RKO (cell line): ENCODE data around the gene TSPAN13.

Source experiments
- DNase-seq: peaks from one replicate; pipeline ENCODE4 v3.0.0-alpha.2; 2016; ENCODE audit warnings: low spot score

TSPAN13 gene

DNA sequence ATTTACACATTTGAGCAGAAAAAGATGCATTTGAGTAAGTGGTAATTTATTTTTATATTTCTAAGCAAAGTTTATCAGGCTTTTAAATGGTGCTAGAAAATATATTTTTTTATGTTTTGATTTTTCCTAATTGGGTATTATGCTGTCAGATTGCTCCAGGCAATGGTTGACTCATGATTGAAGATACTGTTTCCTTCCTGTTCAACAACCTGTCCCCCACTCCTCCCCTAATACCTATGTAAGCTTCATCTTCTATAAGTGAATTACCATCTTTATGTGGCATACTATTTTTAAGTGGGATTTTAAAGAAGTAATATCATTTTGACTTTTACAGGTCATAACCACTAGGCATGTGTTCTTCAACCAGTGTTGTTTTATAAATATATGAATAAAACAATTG lies 21.4 kb downstream of the TSPAN13 start:
- no peak for DNase-seq

DNA sequence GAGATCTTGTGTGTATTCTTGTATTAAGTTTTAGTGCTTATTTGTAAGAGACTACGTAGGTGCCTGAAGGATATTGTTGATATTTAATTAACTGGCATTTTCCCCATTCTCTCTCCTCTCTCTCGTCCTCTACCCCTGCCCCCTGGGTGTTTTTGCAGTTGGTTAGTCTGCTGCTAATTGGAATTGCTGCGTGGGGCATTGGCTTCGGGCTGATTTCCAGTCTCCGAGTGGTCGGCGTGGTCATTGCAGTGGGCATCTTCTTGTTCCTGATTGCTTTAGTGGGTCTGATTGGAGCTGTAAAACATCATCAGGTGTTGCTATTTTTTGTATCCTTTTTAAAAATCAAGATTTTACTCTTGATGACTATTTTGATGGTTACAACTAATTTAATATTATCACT lies 22.5 kb downstream of the TSPAN13 start:
- no peak for DNase-seq

DNA sequence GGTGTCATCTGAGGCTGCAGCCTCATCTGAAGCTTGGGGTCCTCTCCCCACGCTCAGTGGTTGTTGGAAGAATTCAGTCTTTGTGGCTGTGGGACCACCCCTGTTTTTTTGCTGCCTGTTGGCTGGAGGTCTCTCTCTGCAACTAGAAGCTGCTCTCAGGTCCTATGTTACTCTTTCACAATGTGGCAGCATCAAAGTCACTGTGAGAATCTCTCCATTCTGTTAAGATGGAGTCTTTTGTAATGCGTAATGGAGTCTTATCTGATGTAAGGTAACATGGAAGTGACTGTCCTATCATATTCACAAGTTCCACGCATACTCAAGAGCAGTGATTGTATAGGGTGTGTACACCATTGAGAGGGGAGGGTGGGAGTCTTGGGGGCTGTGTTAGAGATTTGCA lies 24.9 kb downstream of the TSPAN13 start:
- no peak for DNase-seq

DNA sequence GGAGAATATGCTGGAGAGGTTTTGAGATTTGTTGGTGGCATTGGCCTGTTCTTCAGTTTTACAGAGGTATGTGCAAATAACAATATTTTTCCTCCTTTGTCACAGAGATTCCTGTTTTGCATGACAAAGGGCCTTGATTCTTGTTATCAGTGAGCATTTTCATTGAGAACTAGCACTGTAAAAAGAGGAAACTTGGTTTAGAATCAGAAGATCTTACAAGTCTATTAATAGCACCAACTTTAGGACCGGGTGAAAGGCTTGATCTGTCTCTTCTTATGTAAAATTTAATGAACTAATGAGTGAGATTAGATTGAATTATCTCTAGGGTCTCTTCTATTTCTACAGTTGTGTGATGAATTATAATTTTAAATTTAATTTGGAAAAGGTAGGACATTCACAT lies 25.5 kb downstream of the TSPAN13 start:
- DNase-seq: no peak

DNA sequence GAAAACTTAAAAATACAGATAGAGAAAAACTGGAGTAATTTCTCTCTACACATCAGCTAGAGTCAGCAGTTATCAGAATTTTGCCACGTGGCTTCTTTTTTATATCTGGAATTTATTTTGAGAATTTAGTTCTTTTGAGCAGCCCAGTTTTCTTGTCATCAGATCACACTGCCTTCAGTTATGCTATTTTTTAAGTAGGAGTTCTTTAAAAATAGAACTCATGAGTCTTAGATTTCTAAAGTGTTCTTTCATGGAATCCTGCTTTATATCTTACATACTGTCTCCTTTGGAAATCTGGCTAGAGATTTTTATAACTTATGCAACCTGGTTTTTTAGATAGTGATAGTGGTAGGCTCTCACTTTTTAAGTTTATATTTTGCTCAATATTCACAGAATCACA lies 27.0 kb downstream of the TSPAN13 start:
- DNase-seq: no peak

DNA sequence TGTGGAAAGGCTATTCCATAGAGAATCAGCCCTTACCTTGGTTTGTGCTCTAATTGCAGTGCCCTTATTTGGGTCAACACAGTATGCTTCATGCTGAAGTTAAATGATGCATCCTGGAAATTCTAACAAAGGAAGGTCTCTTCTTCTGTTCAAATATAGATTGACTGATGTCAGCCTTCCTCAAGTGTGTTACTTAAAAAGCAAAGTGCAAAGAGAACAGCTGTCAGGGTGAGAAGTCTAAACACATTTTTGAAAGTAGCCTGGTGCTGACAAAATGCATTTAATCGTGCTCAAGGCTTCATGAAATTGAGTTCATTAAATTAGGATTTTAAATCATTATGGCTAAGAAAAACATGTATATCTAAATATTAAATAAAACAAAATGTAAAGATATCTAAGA lies 31.8 kb downstream of the TSPAN13 start:
- no peak for DNase-seq

DNA sequence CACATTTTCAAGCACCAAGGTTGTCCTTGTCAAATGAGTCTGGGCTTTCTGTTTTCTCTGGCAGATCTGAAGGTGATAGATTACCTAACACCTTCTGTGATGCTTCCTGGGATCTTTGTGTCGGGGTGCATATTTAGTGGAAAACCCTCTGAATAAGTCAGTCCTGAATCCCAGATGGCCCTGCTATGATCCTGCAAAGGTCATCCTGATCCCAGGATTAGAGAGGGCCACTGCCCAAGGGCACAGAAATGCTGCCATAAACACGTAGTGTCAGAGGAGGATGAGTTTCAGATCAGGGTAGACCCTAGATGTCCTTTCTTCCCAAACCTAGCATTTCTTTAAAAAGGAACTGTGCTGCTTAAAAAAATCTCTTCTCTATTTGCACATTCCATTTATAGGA lies 32.3 kb downstream of the TSPAN13 start:
- no peak for DNase-seq

DNA sequence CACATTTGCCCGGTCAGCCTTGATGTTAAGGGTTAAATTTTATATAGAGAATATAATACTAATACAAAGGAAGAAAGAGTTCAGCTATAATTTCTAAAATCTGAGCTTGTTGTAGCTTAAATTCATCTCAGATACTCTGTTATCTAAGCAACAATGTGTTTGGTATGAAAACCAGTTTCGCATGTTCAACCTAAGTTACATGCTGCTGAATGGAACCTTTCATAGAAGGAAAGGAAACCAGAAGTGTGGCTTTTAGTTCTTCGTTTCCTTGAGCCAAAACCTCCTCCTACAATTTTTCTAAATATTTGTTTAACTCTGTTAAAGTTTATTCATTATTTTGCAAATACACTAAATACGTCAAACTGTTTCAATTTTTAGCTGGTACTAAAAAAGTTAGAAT lies 32.7 kb downstream of the TSPAN13 start:
- no peak for DNase-seq

DNA sequence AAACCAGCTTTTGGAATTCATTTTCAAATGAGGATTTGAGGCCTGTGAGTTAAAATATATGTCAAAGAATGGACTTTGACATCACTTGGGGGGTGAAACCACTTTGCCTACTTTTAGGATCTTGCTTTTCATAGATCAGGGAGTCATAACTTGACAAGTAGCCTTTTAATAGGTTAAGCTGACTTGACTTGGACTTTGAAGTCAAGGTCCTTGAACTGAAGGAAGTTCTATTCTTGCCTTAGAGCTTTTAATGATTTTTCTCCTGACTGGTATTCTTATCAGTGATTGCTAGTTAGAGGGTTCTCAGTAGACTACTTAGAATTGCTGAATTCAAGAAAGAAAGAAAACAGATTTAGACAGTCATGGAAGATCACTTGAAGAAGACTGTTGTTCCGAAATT lies 33.6 kb downstream of the TSPAN13 start:
- DNase-seq: no peak

DNA sequence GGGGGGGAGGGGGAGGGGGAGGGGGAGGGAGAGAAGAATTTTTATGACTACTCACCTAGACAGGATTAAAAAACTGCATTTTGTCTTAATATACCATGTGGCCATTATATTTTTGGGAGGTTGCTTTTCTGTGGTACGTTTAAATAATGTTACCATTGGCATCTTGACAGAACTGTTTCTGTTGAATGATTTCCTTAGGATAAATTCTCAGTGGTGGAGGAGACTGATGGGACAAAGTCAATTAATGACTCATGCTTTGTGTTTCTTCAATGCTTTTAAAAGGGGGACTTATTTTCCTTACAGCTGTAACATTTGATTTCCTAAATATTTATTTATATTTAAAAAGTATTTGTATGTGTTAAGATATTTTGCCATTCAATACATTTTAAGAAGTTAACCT lies 37.5 kb downstream of the TSPAN13 start:
- DNase-seq: no peak

DNA sequence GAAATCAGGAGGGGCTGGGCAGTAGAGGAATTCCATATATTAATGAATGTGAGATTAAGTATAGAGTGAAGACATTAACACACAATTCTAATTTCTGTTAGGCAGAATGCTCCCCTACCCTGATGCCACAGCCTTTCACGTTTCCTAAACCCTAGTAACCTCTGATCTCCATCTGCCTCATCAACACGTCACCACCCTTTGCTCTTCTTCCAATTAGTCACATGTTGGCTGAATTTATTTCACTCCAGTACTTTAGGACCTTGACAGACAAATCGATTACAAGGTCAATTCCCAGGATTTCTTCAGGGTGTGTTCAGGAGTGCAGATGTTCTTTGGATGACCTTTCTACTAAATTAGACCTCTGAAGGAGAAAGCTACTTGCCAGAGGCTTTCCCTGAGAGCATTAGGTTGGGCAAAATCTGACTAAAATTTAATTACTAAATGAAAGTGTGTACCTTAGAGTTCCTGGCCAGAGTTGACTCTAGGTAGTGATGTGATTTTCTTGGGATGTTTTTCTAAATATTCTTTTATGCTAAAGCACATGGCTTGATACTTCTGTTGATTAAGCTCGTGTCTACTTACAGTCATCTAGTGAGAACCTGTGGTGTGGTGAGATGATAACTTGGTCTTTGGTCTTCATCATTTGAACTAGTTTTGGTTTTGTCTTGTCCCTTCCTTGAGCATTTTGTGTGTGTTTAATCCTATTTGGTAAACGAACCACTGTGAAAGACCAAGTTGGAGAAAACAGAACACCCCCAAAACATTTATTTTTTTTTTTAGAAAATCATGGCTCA lies 38.5 kb downstream of the TSPAN13 start:
- peak; percentile 8 for DNase-seq

DNA sequence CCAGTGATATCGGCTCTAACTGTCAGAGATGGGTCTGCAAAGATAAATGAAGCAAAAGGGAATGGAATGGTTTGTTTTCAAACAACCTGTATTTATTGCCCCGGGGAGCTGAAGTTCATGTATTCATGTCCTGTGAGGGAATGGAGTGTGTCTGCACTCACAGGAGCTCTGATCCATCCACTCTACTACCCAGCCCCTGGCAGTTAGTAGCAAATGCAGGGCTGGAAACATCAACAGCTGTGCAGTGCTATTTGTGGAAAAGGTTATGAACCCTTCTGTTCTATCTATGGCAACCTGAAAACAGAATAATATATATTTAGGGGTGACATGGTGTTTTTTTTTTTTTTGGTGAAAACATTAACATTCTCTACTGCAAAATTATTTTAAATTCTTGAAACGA lies 41.4 kb downstream of the TSPAN13 start:
- no peak for DNase-seq

DNA sequence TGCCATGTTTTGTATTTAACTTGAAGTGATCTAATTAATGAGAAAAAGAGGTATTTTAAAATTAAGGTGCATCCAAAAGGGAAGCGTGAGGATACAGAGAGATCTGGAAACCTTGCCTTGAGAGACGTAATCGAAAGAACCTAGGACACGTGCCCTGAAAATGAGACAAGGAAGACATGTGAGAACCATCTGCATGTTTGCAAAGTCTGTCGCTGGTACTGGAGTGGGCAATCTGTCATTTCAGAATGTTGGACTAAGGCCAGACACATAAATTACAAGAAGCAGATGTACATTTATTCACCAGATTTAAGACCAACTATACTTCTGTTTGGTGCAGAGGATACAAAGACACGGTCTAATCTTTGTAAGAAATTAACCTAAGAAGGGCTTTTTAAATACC lies 42.1 kb downstream of the TSPAN13 start:
- no peak for DNase-seq

DNA sequence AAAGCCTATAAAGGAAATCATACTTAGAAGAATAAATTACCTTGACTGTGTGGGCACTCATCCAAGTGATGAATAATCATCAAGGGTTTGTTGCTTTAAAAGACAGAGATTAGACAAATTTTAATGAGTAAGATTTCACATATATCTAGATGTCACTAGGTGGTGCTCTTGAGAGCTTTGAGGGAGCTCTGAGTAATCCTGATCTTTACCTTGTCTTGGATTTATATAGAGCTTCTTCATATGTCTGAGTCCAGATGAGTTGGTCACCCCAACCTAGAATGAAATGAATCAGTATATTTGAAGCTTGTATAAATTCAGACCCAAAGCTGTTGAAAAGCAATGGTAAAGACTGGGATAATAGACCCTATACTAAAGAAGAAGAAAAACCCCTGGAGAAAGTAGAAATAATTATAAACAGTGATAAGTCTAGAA lies 47.6 kb downstream of the TSPAN13 start:
- DNase-seq: peak; percentile 86

DNA sequence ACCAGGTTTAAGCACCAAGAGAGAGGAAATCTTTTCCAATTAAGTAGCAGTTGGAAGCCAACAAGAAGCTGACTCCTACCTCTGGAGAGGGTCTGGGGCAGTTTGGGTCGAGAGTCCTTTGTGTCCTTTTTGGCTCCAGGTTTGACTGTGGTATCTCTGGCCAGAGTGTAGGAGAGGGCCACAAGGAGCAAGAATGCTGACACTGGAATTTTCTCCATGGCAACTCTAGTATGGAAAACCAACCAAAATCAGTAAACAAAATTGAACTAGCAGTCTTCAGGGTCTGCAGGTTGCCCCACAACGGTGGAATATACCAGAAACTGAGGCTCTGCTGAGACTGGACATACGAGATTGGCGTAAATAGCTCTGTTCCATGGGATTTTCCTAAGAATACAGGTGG lies 48.0 kb downstream of the TSPAN13 start:
- no peak for DNase-seq

DNA sequence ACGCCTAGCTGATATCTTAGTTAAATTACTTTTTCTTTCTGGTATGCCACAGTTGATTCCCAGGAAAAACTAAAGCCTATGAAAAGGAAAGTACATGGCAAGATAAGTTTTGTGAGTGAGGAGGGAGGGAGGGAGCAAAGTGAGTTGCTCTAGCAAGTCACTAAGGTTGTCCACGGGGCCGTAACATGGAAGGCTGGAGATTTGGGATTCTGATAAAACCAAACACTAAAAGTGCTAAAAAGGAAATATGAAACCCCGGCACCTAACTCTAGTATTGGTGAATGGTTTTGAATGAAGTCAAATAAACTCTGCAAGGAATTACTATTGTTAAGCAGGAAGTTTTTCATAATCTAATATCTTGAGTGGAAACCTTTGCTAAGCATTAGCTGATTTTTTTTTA lies 49.6 kb downstream of the TSPAN13 start:
- no peak for DNase-seq

DNA sequence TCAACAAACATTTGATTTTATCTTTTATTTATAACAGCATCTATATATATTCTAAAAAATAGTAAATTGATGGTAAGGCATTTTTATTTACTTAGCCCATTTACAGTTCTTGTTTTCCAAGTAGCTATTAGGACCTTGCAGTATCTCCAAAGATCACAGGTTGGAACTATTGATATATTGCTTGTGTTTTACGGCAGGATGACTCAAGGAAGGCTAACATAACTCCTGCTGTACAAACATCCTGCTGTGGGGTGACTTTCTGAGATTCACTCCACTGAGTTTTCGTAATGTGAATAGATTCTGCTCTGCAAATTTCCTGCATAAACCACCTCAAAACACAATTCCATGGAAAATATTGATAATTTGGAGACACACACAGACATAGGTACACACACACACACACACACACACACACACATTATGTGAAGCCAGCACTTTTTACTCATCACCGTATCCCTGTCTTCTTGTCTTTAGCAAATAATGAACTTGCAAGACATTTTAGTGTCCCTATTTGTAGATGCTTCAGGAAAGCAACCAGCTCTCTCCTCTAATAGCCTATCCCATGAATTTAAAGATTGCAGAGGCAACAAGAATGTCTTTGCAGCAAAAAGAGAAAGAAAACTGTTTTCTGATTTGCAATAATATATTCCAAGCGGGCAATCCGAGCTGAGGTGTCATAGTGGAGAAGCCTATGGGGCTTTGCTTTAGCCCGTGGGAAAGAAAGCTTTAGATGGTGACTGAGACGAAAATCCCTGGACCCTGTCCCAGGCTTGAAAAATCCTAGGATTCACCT lies 50.5 kb downstream of the TSPAN13 start:
- DNase-seq: no peak

DNA sequence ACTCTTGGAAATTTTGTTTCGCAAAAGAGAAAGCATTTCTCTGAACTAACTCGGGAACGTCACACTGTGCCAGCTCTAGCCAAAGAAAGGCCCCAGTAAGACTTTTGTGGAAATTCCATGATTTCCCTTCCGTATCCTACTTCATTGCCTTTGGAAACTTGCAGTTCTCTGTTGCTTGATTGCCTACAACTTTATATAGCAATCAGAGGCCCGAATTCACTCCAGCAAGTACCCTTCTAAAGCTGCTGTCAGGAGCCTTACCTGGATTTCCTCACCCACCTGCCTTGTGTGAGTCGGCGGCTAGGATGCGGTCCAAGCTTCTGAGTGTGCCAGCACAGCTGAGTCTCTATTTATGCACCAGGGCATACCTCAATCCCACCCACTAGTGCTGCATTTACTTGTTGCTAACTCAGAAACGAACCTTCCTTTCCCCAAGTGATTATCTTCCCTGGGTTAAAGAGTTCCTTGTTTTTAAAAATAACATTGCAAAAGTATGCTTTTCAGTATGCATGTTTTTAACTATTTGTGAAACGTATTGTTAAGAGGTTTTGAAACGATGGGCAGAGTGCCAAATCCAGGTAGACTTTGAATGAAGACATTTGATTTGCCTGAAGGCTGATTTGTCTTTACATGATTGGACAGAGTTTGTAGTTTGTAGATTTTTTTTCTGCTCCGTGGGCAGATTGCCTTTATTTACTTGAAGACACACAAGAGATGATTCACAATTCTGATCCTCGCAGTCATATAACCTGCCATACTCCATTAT lies 51.3 kb downstream of the TSPAN13 start, which contains the start of gene AGR2:
Gene AGR2 (minus strand): TSS at position 326 of the 766 bp plus-strand sequence. CDS start 3,203 bp downstream, outside the sequence.
- DNase-seq: no peak

DNA sequence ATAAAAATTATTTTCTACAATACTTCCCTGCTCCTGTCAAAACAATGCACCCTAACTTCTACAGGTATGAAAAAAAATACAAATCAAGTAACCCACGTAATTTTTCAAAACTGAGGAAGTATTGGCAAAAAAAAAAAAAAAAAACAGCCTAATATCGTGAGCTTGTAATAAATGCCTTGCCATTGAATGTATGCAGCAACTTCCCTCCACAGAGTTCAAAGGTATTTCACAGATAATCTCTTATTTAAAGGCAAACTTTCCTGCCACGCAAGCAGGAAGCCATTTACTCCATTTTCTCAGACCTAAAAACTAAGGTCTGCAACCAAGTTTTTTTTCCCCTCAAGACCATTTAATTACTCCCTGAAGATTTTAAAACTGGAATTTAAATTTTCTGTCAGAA lies 51.9 kb downstream of the TSPAN13 start:
- DNase-seq: no peak

DNA sequence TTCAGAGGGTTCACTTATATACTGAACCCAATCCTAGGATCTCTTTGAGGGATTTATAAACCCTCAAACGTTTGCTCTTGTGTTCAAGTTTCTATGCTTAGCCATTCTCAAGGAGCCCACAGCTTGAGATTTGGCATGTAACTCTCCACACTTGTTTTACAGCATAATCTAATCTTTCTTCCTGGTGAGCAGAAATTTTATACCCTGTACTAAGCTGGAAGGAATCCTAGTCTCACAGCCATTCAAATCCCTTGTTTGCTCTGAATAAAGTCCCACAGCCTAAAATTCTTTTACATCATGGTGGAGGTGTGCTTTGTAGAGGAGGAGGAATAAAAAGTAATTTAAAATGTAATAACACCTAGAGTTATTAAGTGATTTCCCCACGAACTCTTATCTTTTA lies 56.6 kb downstream of the TSPAN13 start:
- no peak for DNase-seq

DNA sequence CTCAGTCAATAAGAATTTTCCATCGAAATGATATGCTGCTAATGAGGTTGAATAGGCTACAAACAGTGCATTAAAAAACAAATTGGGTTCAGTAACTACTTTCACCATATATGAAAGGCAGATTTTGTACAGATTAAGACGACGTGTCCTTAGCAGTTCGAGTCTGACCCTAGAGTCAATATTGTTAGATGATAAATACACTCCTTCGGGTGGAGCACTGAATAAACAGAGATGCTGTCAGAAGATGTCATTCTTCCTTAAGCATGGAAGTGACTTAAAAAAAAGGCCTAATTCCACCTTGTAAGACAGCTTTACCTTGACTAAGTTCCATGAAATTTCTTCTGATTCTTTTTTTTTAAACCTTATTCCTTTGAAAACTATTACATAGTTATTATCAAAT lies 57.0 kb downstream of the TSPAN13 start:
- no peak for DNase-seq

DNA sequence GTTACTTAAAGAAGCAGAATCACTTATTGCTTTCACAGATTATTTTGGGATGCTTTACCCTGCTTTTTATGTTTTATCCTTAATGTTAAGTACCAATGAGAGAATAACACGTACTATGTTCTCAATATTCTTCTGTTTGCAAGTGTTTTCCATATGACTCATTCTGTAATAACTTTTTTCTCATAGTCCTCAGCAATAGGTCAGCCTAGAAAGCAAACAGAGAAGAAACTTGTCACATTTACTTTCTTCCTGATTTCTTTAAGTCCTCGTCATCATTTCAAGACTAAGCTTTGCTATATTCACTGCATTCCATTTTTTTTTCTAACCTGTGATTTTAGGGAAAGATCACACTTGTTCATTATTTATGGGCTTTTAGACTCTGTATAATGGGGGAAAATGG lies 58.0 kb downstream of the TSPAN13 start:
- peak; percentile 21 for DNase-seq
